Measurements from ENCODE around the gene ZGLP1. TPM values are rescaled to one million over a fixed set of nuclear protein-coding genes. Genes with fewer than 3 reads are reported as not detected.

Gene ZGLP1
- total and polyA plus RNA-seq, 2 of the 13 experiments (the other 11 are each of a cell fraction or from before 2014, with no cell fraction given), result 2.4 to 3.0 TPM

GRCh38 chr19:10332965-10333757, 23.5 kb upstream of the ZGLP1 start, which contains the start of gene RAVER1:
Gene RAVER1 (minus strand): TSS chr19:10333529. CDS start chr19:10333507, 22 bp downstream.
- in situ Hi-C loops (cut with HindIII; ENCODE audit: extremely low pct_ligation_motif_present, low pct_unique_long_range_greater_than_20kb), result no loop called here
- peaks cover 37% of the 10 kb centered on the region for H3K79me2 ChIP-seq (ENCODE audit: insufficient read depth, low read length)
- peak within 1 kb of the TSS; percentile 95 for H3K27ac ChIP-seq (ENCODE audit: extremely low read length, insufficient read depth, low read length)
- peak within 1 kb of the TSS; percentile 96 for H3K9ac ChIP-seq (ENCODE audit: insufficient read depth, low read depth, low read length)
- POLR2A ChIA-PET, result interaction anchor here (0.5 to 6.9 kb wide), 19 partner anchors 9 to 388 kb away, joined by 3 to 79 read pairs (median 5); partner anchors contain the start of genes CDC37, FDX2, ICAM1 and ICAM4
- peak within 1 kb of the TSS; percentile 77 to 89 (median 86) for H3K4me3 ChIP-seq (replicated peaks in 1 of 3; ENCODE audit: insufficient read depth in 1 of 3, low read depth in 2 of 3, low read length in 3 of 3)
- peak within 1 kb of the TSS; percentile 98 for H3K4me2 ChIP-seq (ENCODE audit: low read depth, low read length)
- H3K27me3 ChIP-seq (ENCODE audit: control insufficient read depth in 1 of 2, insufficient read depth in 2 of 2, low read length in 2 of 2), result no peaks in the 10 kb centered on the region; a peak in 1 of 5 replicates
- peaks cover 12% of the 10 kb centered on the region; the same call in 1 of the 2 replicates for H4K20me1 ChIP-seq (ENCODE audit: insufficient read depth, low read length)
- peaks cover 18 to 28% of the 10 kb centered on the region in 2 experiments for H3K36me3 ChIP-seq (replicated peaks in 1 of 2; ENCODE audit: control insufficient read depth in 1 of 2, insufficient read depth in 2 of 2, low read length in 2 of 2)
- FAIRE-seq (peak; percentile 54), DNase-seq (ENCODE audit: low spot score) (peak; percentile 91), ATAC-seq (peak; percentile 70)
- no TSS peak for BruUV-seq (replicated peaks)
- under 1% methylated on average over 47 of the region's 82 CpGs for WGBS (ENCODE audit: low lambda C conversion rate)
- peaks cover 37% of the 10 kb centered on the region for H3K4me1 ChIP-seq (ENCODE audit: insufficient read depth, low read length)
- intact Hi-C loops (cut with micrococcal nuclease; ENCODE audit: unreplicated experiment), result loop anchor here (2.0 kb wide), 1 partner anchor 40 kb away; no protein-coding TSS in a partner anchor
- no peaks in the 10 kb centered on the region for H3K9me3 ChIP-seq (ENCODE audit: low read length)
- CTCF ChIA-PET (ENCODE audit: low intra/inter-chr PET ratio, low total read pairs), result no interaction called here
- H2AFZ ChIP-seq (ENCODE audit: low read length), result no peak within 1 kb of the TSS
- 0 out of 2 replicates have a peak, but pooled peaks have one; percentile 38 for TF ChIP-seq ELF1 (CRISPR knock-in tag; IDR thresholded peaks at IDR 0.05)
- TF ChIP-seq ATF7 (IDR thresholded peaks at IDR 0.05), result peak; percentile 64
- peak; percentile 38; the same call in 1 of the 2 replicates for TF ChIP-seq ATF7 (CRISPR knock-in tag; IDR thresholded peaks at IDR 0.05)
- no peak for TF ChIP-seq ZFP41 (CRISPR knock-in tag; IDR thresholded peaks at IDR 0.05; ENCODE audit: borderline replicate concordance)
- peak; percentile 49; the same call in 1 of the 2 replicates for TF ChIP-seq CREM (IDR thresholded peaks at IDR 0.05)
- no peak for TF ChIP-seq CREM (CRISPR knock-in tag; IDR thresholded peaks at IDR 0.05)
- TF ChIP-seq SP1 (IDR thresholded peaks at IDR 0.05), result no peak
- peak; percentile 89 for TF ChIP-seq SP1 (CRISPR knock-in tag; IDR thresholded peaks at IDR 0.05)
- peak; percentile 76 for TF ChIP-seq PATZ1 (CRISPR knock-in tag; IDR thresholded peaks at IDR 0.05)
- TF ChIP-seq FOXO4 (CRISPR knock-in tag; conservative IDR thresholded peaks at IDR 0.05), result no peak
- TF ChIP-seq HES4 (CRISPR knock-in tag; IDR thresholded peaks at IDR 0.05; ENCODE audit: borderline replicate concordance), result 0 out of 2 replicates have a peak, but pooled peaks have one; percentile 17
- TF ChIP-seq ZFP36 (IDR thresholded peaks at IDR 0.05; ENCODE audit: borderline replicate concordance, low read depth, low read length, partially characterized antibody), result no peak
- no peak for TF ChIP-seq ZNF512 (CRISPR knock-in tag; IDR thresholded peaks at IDR 0.05)
- no peak for TF ChIP-seq ZNF83 (CRISPR knock-in tag; IDR thresholded peaks at IDR 0.05; ENCODE audit: borderline replicate concordance)
- TF ChIP-seq ZNF326 (CRISPR knock-in tag; IDR thresholded peaks at IDR 0.05; ENCODE audit: borderline replicate concordance), result no peak
- no peak for TF ChIP-seq SMYD3 (CRISPR knock-in tag; IDR thresholded peaks at IDR 0.05)
- TF ChIP-seq SRY (CRISPR knock-in tag; IDR thresholded peaks at IDR 0.05), result peak; percentile 36; the same call in 1 of the 2 replicates

Measured in HepG2 (cell line).